NCI-H2227 (cell line): ENCODE data around the gene IL22RA2.
A peak's percentile ranks its signal among the peaks of the same experiment; 100 is the strongest.

Experiments
- DNase-seq: peaks from one replicate; lab custom pipeline; 2025; ENCODE audit not compliant: unreplicated experiment; lab: John Stamatoyannopoulos, UW

IL22RA2 gene

DNA sequence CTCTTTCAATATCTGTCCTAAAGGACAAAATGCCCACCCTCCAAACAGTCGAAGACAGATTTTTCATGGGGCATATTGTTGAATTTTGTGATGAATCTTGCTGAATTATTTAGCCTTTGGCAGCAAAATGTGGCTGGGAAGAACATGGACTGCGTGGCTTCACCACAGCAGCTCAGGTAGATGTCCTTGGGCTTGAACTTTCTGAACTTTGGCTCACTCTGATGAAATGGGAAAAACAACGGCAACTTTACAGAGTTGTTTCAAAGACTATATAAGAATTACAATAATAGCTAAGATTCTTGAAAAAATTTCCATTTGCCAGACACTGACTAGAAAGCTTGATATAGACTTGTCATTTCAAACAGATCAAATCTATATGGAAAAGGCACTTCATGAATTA is 75.9 kb downstream of the IL22RA2 start:
- no peak for DNase-seq

DNA sequence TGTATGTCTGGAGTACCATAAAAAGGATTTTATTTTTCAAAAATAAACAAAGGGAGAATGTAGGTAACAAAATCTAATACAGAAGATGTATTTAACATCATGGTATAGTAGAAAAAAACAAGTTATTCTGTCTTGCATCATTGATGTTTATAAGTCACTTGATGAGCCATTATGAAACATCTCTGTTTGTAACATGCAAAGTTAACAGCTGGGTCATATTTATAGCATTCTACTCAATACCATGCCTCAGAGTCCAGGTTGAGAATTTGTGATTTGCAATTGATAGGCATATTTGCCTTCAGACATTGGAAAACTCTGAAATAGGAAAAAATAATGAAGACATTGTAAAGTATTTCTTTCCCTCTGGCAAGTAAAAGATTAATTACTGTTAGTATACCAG is 76.4 kb downstream of the IL22RA2 start:
- no peak for DNase-seq

DNA sequence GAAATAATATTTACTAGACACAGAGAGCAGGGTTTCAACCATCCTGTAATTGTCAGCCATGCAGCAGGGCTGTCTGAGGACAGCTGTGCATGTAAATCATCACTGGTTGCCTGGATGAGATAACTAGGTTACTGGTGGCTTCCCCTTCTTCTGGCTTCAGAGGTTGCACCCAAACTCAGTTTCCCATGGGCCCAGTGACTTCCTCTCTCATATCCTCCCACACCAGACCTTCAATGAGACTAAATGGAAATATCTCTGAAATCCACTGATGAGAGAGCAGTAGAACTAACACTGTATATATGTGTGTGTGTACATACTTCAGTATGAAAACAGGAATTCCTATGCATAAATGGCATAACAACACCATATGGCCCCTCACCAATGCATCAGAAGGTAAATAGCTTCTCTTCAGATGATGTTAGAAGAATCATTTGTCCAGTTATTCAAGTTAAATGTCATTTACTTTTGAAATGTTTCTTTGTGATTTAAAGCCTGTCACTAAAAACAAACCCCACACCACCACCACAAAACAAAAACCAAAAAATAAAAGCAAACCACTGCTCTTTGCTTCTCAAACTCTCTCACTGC is 77.7 kb downstream of the IL22RA2 start:
- no peak for DNase-seq

DNA sequence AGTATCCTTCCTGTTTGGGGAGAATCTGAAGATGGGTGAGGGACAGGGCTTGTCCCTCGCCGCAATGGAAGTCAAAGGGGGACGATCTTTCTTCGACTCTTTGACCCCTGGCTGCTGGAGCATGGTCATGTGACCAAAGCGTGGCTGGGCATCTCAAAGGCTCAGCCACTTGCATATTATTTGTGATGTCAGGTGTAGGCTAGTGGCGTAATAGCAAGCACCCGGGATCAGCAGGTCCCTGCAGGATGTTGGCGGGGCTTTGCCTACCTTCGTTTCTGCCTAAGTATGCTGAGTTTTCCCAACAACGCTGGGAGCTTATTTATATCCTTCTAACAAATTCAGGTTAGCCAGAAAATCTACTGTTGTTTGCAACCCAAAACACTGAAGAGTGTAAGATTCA is 78.4 kb downstream of the IL22RA2 start:
- no peak for DNase-seq

DNA sequence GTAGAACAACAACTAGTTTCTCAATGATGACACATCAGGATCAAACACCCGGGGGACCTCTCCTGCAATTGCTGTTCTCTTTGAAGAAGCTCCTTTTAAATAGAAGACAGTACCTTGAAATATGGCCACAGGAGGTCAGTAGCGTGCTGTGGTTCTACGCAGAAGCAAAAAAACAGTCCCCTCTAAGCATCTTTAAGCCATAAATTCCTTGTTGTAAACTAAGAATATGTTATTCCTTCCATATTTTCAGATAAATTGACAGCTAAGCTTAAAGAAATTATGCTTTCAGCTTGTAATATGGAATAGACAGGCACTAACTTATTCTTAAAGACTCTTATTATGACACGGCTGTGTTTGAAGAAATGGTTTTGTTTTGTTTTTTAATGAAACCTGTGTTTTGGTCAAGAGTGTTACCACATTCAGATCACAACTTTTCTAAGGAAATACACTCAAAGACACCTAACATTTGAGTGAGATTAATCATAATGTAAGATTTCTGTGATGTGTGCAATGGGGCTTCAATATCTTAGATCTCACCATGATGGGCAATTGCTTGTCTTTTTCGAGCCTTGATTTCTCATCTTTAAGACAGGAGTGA is 78.9 kb downstream of the IL22RA2 start:
- peak; percentile 48 for DNase-seq
